H9 (cell line): Measurements from ENCODE around the gene ZNF521. TPM values are rescaled to one million over a fixed set of nuclear protein-coding genes. Genes with fewer than 3 reads are reported as not detected.

ENCODE experiments used
- DNase-seq: peaks from one replicate; pipeline ENCODE4 v3.0.0-alpha.2; 2017
- H2AFZ ChIP-seq: one replicate; pipeline ENCODE4 v1.6.1; 2013; ENCODE audit warnings: mild to moderate bottlenecking, low read length, control low read depth, moderate library complexity
- H2AK5ac ChIP-seq: 2 replicates; pipeline ENCODE4 v1.6.1; 2013; ENCODE audit warnings: low read length, control low read depth, mixed read lengths; ENCODE audit not compliant: insufficient read length
- H2BK120ac ChIP-seq: one replicate; pipeline ENCODE4 v1.6.1; 2013; ENCODE audit warnings: low read depth, mild to moderate bottlenecking, low read length, control low read depth, inconsistent platforms; ENCODE audit not compliant: poor library complexity, severe bottlenecking
- H2BK12ac ChIP-seq: 2 replicates; pipeline ENCODE4 v1.6.1; 2013; ENCODE audit warnings: low read length, control low read depth, mixed read lengths, low read depth; ENCODE audit not compliant: insufficient read length
- H2BK15ac ChIP-seq: 2 replicates; pipeline ENCODE4 v1.6.1; 2013; ENCODE audit warnings: low read depth, low read length, control low read depth
- H2BK20ac ChIP-seq: one replicate; pipeline ENCODE4 v1.6.1; 2013; ENCODE audit warnings: low read depth, mild to moderate bottlenecking, low read length, control low read depth, inconsistent platforms; ENCODE audit not compliant: poor library complexity, severe bottlenecking
- H2BK5ac ChIP-seq: 2 replicates; pipeline ENCODE4 v1.6.1; 2013; ENCODE audit warnings: low read length, control low read depth, mixed read lengths; ENCODE audit not compliant: insufficient read length
- H3K14ac ChIP-seq: 2 replicates; pipeline ENCODE4 v1.6.1; 2013; ENCODE audit warnings: low read length, control low read depth; ENCODE audit not compliant: insufficient read depth
- H3K18ac ChIP-seq: 2 replicates; pipeline ENCODE4 v1.6.1; 2013; ENCODE audit warnings: low read depth, mild to moderate bottlenecking, mixed read lengths, low read length, control low read depth; ENCODE audit not compliant: insufficient read length
- H3K23ac ChIP-seq: 2 replicates; pipeline ENCODE4 v1.6.1; 2013; ENCODE audit warnings: low read length, control low read depth, mixed read lengths, low read depth; ENCODE audit not compliant: insufficient read length
- H3K23me2 ChIP-seq: 2 replicates; pipeline ENCODE4 v1.6.1; 2013; ENCODE audit warnings: low read depth, mild to moderate bottlenecking, mixed read lengths, low read length, control low read depth; ENCODE audit not compliant: insufficient read length, poor library complexity, severe bottlenecking
- H3K27ac ChIP-seq: 2 replicates; pipeline ENCODE4 v1.5.1; 2013; ENCODE audit warnings: low read length, control low read depth, mixed read lengths, low read depth; ENCODE audit not compliant: insufficient read length
- H3K27me3 ChIP-seq: 2 replicates; pipeline ENCODE4 v1.6.1; 2013; ENCODE audit warnings: low read length, control low read depth, inconsistent platforms; ENCODE audit not compliant: insufficient read depth
- H3K4ac ChIP-seq: 2 replicates; pipeline ENCODE4 v1.6.1; 2013; ENCODE audit warnings: low read depth, mild to moderate bottlenecking, control low read depth, inconsistent platforms, low read length, moderate library complexity
- H3K4me1 ChIP-seq: 2 replicates; pipeline ENCODE4 v1.6.1; 2013; ENCODE audit warnings: low read length, control low read depth, inconsistent platforms; ENCODE audit not compliant: insufficient read depth
- H3K4me2 ChIP-seq: 2 replicates; pipeline ENCODE4 v1.6.1; 2013; ENCODE audit warnings: low read length, control low read depth, mixed read lengths; ENCODE audit not compliant: insufficient read length, insufficient read depth
- H3K56ac ChIP-seq: 2 replicates; pipeline ENCODE4 v1.6.1; 2013; ENCODE audit warnings: low read depth, mild to moderate bottlenecking, mixed read lengths, low read length, control low read depth; ENCODE audit not compliant: insufficient read length
- H3K79me1 ChIP-seq: 2 replicates; pipeline ENCODE4 v1.6.1; 2013; ENCODE audit warnings: low read depth, mild to moderate bottlenecking, moderate library complexity, low read length, control low read depth, inconsistent platforms; ENCODE audit not compliant: insufficient read depth, poor library complexity, severe bottlenecking
- H3K79me2 ChIP-seq: 2 replicates; pipeline ENCODE4 v1.6.1; 2013; ENCODE audit warnings: low read length, control low read depth, inconsistent platforms; ENCODE audit not compliant: insufficient read depth
- H3K9ac ChIP-seq: 2 replicates; pipeline ENCODE4 v1.6.1; 2013; ENCODE audit warnings: low read length, control low read depth, mixed read lengths; ENCODE audit not compliant: insufficient read length; ENCODE audit errors: extremely low read depth
- H3K9me3 ChIP-seq: one replicate; pipeline ENCODE4 v1.6.1; 2013; ENCODE audit warnings: low read depth, low read length, inconsistent platforms; ENCODE audit not compliant: control insufficient read depth
- H3T11ph ChIP-seq: one replicate; pipeline ENCODE4 v1.6.1; 2013; ENCODE audit warnings: mild to moderate bottlenecking, low read length, control low read depth, inconsistent platforms
- H4K20me1 ChIP-seq: one replicate; pipeline ENCODE4 v1.6.1; 2013; ENCODE audit not compliant: control insufficient read depth, insufficient read length, insufficient read depth
- H4K5ac ChIP-seq: 2 replicates; pipeline ENCODE4 v1.6.1; 2013; ENCODE audit warnings: low read depth, mild to moderate bottlenecking, mixed read lengths, low read length, control low read depth; ENCODE audit not compliant: insufficient read length
- H4K8ac ChIP-seq: replicated peaks from 2 replicates; pipeline ENCODE4 v1.6.1; 2013; ENCODE audit warnings: low read length, control low read depth, mixed read lengths, low read depth; ENCODE audit not compliant: insufficient read length
- H4K91ac ChIP-seq: 2 replicates; pipeline ENCODE4 v1.6.1; 2013; ENCODE audit warnings: low read depth, mild to moderate bottlenecking, moderate library complexity, mixed read lengths, low read length, control low read depth; ENCODE audit not compliant: insufficient read length
- H3K27ac Mint-ChIP-seq, 3 experiments: 2 replicates in 2 of 3; 3 replicates in 1 of 3; pipeline ENCODE4 v1.8.0; 2020 to 2021; ENCODE audit warnings: mixed read lengths in 3 of 3, mild to moderate bottlenecking in 1 of 3, moderate library complexity in 1 of 3
- H3K27me3 Mint-ChIP-seq: 2 replicates; pipeline ENCODE4 v1.8.0; 2021; ENCODE audit warnings: low read depth, mild to moderate bottlenecking, moderate library complexity, mixed read lengths
- H3K36me3 Mint-ChIP-seq, 3 experiments: 2 replicates in 2 of 3; 3 replicates in 1 of 3; pipeline ENCODE4 v1.8.0; 2020 to 2021; ENCODE audit warnings: low read depth in 3 of 3, mixed read lengths in 3 of 3; ENCODE audit not compliant: insufficient read depth in 1 of 3
- H3K4me1 Mint-ChIP-seq, 2 experiments: 2 replicates each; pipeline ENCODE4 v1.8.0; 2020; ENCODE audit warnings: mixed read lengths in 2 of 2
- H3K4me3 Mint-ChIP-seq, 2 experiments: 2 replicates in 1 of 2; 3 replicates in 1 of 2; pipeline ENCODE4 v1.8.0; 2020 to 2021; ENCODE audit warnings: mild to moderate bottlenecking in 2 of 2, mixed read lengths in 2 of 2, moderate library complexity in 1 of 2
- H3K9me3 Mint-ChIP-seq, 2 experiments: 2 replicates in 1 of 2; 3 replicates in 1 of 2; pipeline ENCODE4 v1.8.0; 2020; ENCODE audit warnings: mild to moderate bottlenecking in 2 of 2, mixed read lengths in 2 of 2, moderate library complexity in 1 of 2
- CTCF ChIP-seq: fragments of 200-600 bp; sonication (generic); conservative IDR thresholded peaks from 3 replicates; pipeline ENCODE4 v1.8.0; 2021; ENCODE audit warnings: antibody characterized with exemption, mild to moderate bottlenecking
- WGBS: extraction: QIAGEN DNeasy Blood & Tissue Kit; methylation state at CpG from one replicate; pipeline ENCODE4 v1.1.7; 2013; ENCODE audit warnings: missing lambda C conversion rate, low lambda C conversion rate, mixed read lengths; ENCODE audit not compliant: insufficient read length; ENCODE audit errors: extremely low coverage; 5-methylcytosine and 5-hydroxymethylcytosine counted together
- total RNA-seq: library from RNA; stranded (reverse); gene quantifications from 2 replicates; pipeline ENCODE4 v1.2.1, GENCODE V29; 2021

The ZNF521 gene
- total RNA-seq, 1 experiment from 2014 or later, result 3.3 TPM

DNA sequence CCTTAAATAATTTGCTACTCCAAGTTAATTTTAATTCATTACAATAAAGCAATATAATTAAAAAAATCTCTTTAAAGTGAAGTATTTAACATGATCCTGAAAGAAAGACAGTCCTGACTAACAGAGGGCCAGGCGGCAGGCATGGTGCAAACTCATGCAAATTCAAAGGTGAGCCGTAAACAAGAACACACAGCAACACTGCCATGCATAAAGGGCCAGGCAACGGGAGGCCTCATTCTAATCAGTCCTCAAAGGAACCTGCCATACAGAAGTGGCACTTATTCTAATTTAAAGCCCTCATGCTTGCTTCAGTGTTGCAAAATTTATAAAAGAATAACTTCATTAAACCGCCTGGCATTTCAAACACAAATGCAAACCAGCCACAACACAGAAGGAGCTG lies 277.0 kb downstream of the ZNF521 start:
- no peak overlapping the region for H4K5ac ChIP-seq
- no peak overlapping the region for H3T11ph ChIP-seq
- no peaks in the 10 kb centered on the region for H3K23me2 ChIP-seq
- no peaks in the 10 kb centered on the region for H3K79me2 ChIP-seq
- H2BK5ac ChIP-seq, result no peak overlapping the region
- H3K14ac ChIP-seq, result no peak overlapping the region
- no peaks in the 10 kb centered on the region for H3K79me1 ChIP-seq
- no peak overlapping the region for H3K18ac ChIP-seq
- no peak overlapping the region for H2AK5ac ChIP-seq
- no peak overlapping the region for H4K91ac ChIP-seq
- Mint-ChIP-seq H3K27me3 (no peaks in the 10 kb centered on the region; the same call in 1 of the 2 replicates), H3K4me3 (no peak overlapping the region), H3K27ac (no peak overlapping the region), H3K9me3 (no peaks in the 10 kb centered on the region), H3K4me1 (peaks cover 47 to 72% of the 10 kb centered on the region in 2 experiments), H3K36me3 (no peaks in the 10 kb centered on the region)
- no peak for DNase-seq
- no CpG with 5 or more reads among the region's 4 CpGs for WGBS
- no peak overlapping the region for H3K23ac ChIP-seq
- H4K20me1 ChIP-seq, result no peaks in the 10 kb centered on the region
- no peak overlapping the region for H2BK20ac ChIP-seq
- no peaks in the 10 kb centered on the region for H3K27me3 ChIP-seq
- no peak overlapping the region for H3K9ac ChIP-seq
- no peak overlapping the region for H2AFZ ChIP-seq
- H2BK12ac ChIP-seq, result no peak overlapping the region
- no peak overlapping the region for H3K4me2 ChIP-seq
- H3K27ac ChIP-seq, result no peak overlapping the region
- TF ChIP-seq CTCF, result no peak
- no peak overlapping the region for H2BK15ac ChIP-seq
- H3K56ac ChIP-seq, result no peak overlapping the region
- no peaks in the 10 kb centered on the region for H3K9me3 ChIP-seq
- no peak overlapping the region for H2BK120ac ChIP-seq
- peaks cover 7% of the 10 kb centered on the region for H3K4me1 ChIP-seq
- no peak overlapping the region for H4K8ac ChIP-seq
- H3K4ac ChIP-seq, result no peak overlapping the region
